Femur (tissue), 1 donor: Measurements from ENCODE around the gene OTOP2.
"Not testable (repeated sequence)": the region's sequence is repeated elsewhere in the genome, so short reads cannot be mapped to it uniquely, and the experiment has no call there.

ENCODE experiments used
- DNase-seq: peaks from one replicate; pipeline ENCODE4 v3.0.0-alpha.2; 2017

The OTOP2 gene

GRCh38 chr17:74977802-74978201 is 53.7 kb downstream of the OTOP2 start:
- no peak for DNase-seq

DNA sequence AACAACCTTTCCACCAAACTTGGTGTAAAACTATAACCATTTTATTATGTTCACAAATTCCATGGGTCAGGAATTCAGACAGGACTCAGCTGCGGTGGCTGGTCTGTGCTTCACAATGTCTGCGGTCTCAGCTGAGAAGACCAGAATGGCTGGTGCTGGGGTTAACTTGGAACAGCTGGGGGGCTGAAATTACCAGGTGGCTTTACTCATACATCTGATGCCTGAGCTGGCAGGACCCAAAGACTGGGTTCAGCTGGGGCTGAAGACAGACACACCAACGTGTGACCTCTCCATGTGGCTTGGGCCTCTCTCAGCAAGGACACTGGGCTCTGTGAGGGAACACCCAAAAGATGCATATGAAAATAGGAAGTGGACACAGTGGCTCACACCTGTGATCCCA is 54.2 kb downstream of the OTOP2 start:
- no peak for DNase-seq

GRCh38 chr17:74979408-74980146 is 55.5 kb downstream of the OTOP2 start:
- DNase-seq: no peak

GRCh38 chr17:74981318-74981978 is 57.4 kb downstream of the OTOP2 start:
- no peak for DNase-seq

- DNase-seq: peak; percentile 82
Measured at GRCh38 chr17:74981979-74982662, 58.0 kb downstream of the OTOP2 start.

DNA sequence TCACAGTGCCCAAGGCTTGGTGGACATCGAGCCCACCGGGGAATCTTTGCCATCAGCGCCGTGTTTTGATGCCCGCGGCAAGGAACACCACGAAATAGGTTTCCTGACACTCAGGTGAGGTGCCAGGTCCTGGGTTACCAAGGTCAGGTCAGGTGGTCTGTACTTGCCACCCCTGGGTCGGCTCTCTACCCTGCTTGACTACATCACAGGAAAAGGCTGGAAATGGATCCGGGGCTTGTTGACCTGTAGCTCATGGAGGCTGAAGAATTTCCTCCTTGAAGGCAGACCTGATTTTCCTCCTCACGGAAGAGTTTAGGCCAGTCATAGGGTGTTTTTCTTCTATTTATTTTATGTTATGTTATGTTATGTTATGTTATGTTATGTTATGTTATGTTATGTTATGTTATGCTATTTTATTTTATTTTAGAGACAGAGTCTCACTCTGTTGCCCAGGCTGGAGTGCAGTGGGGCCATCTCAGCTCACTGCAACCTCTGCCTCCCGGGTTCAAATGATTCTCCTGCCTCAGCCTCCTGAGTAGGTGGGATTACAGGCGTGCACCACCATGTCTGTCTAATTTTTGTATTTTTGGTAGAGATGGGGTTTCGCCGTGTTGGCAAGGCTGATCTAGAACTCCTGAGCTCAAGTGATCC is 58.7 kb downstream of the OTOP2 start:
- DNase-seq: not testable (repeated sequence)
